ENCODE results near the gene C4orf54. TPM values are rescaled to one million over a fixed set of nuclear protein-coding genes. Genes with fewer than 3 reads are reported as not detected.

C4orf54 gene
- total RNA-seq, 1 experiment from 2014 or later = not detected

DNA sequence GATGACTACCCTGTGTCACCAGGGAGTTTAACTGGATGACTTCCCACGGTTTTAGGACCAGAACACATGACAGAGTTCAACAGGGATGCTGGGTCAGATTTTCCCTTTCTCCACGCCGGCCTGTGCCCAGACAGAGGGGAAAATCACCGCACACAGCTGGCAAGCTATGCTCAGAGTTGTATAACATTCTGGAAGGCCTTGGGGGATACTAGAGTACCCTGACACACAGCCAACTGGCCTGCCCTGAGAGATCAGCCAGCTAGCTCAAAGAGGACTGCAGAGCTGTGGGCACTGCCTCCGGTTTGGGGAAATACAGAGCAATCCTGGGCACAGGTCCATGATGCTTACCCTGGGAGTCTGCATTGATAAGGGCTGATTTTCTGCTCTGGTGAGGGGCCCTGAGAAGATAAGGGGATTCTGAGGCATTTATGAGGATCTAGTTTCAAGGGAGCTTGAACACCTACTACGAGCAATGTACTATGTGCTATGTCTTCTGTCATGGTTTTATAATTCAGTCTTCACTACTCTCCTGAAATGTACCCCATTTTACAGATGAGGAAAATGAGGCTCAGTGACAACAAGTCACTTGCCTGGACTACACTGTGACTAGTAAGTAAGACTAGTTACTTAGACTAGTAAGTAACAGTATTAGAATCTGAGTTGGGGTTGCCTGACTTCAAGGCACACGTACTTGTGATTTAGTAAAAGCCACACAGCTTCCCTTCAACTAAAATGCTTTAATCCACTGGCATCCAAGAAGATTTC is 14.7 kb downstream of the C4orf54 start:
- peaks cover 9% of the 10 kb centered on the region; the same call in 1 of the 2 replicates for H3K4me1 ChIP-seq (ENCODE audit: insufficient read depth, low read length)
- no peaks in the 10 kb centered on the region for H3K23me2 ChIP-seq (ENCODE audit: insufficient read length, low read depth, low read length, poor library complexity, severe bottlenecking)
- no peak for DNase-seq
- no peak overlapping the region for H3K9ac ChIP-seq (ENCODE audit: extremely low read depth, insufficient read length, low read length)
- H3K27ac Mint-ChIP-seq = peak overlapping the region in 1 of 3 experiments; percentile 67; a peak in 2 of 7 replicates
- WGBS (ENCODE audit: extremely low coverage, insufficient read length, low lambda C conversion rate) = no CpG with 5 or more reads among the region's 7 CpGs
- H3K36me3 Mint-ChIP-seq (ENCODE audit: insufficient read depth in 1 of 3, low read depth in 3 of 3) = no peaks in the 10 kb centered on the region
- no peaks in the 10 kb centered on the region for H3K79me2 ChIP-seq (ENCODE audit: insufficient read depth, low read length)
- H3K9me3 Mint-ChIP-seq = no peaks in the 10 kb centered on the region; a peak in 2 of 5 replicates
- peaks cover 36 to 57% of the 10 kb centered on the region in 2 experiments for H3K4me1 Mint-ChIP-seq
- no peak overlapping the region for H3K4me2 ChIP-seq (ENCODE audit: insufficient read depth, insufficient read length, low read length)
- no peak overlapping the region for H2AFZ ChIP-seq (ENCODE audit: low read length)
- H3K23ac ChIP-seq (ENCODE audit: insufficient read length, low read depth, low read length) = no peak overlapping the region
- no peak overlapping the region for H2BK20ac ChIP-seq (ENCODE audit: low read depth, low read length, poor library complexity, severe bottlenecking)
- H3K79me1 ChIP-seq (ENCODE audit: insufficient read depth, low read depth, low read length, poor library complexity, severe bottlenecking) = no peaks in the 10 kb centered on the region
- H4K5ac ChIP-seq (ENCODE audit: insufficient read length, low read depth, low read length) = no peak overlapping the region
- H4K20me1 ChIP-seq (ENCODE audit: control insufficient read depth, insufficient read depth, insufficient read length) = no peaks in the 10 kb centered on the region
- no peak overlapping the region for H3K56ac ChIP-seq (ENCODE audit: insufficient read length, low read depth, low read length)
- TF ChIP-seq, protein P1, sequence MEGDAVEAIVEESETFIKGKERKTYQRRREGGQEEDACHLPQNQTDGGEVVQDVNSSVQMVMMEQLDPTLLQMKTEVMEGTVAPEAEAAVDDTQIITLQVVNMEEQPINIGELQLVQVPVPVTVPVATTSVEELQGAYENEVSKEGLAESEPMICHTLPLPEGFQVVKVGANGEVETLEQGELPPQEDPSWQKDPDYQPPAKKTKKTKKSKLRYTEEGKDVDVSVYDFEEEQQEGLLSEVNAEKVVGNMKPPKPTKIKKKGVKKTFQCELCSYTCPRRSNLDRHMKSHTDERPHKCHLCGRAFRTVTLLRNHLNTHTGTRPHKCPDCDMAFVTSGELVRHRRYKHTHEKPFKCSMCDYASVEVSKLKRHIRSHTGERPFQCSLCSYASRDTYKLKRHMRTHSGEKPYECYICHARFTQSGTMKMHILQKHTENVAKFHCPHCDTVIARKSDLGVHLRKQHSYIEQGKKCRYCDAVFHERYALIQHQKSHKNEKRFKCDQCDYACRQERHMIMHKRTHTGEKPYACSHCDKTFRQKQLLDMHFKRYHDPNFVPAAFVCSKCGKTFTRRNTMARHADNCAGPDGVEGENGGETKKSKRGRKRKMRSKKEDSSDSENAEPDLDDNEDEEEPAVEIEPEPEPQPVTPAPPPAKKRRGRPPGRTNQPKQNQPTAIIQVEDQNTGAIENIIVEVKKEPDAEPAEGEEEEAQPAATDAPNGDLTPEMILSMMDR (conservative IDR thresholded peaks at IDR 0.05) = no peak
- no peak overlapping the region for H2BK120ac ChIP-seq (ENCODE audit: low read depth, low read length, poor library complexity, severe bottlenecking)
- no peaks in the 10 kb centered on the region for H3K9me3 ChIP-seq (ENCODE audit: control insufficient read depth, low read depth, low read length)
- H3K4me3 Mint-ChIP-seq = no peak overlapping the region
- no peak overlapping the region for H4K8ac ChIP-seq (replicated peaks; ENCODE audit: insufficient read length, low read depth, low read length)
- H2BK12ac ChIP-seq (ENCODE audit: insufficient read length, low read depth, low read length) = no peak overlapping the region
- peaks cover 3% of the 10 kb centered on the region; the same call in 1 of the 2 replicates for H3K27me3 ChIP-seq (ENCODE audit: insufficient read depth, low read length)
- no peak overlapping the region for H2BK15ac ChIP-seq (ENCODE audit: low read depth, low read length)
- H3T11ph ChIP-seq (ENCODE audit: low read length) = no peak overlapping the region
- H3K4ac ChIP-seq (ENCODE audit: low read depth, low read length) = no peak overlapping the region
- H3K27me3 Mint-ChIP-seq (ENCODE audit: low read depth) = peaks cover 56% of the 10 kb centered on the region
- 0 out of 2 replicates have a peak overlapping the region, but pooled peaks have one; percentile 0 for H3K14ac ChIP-seq (ENCODE audit: insufficient read depth, low read length)
- H2BK5ac ChIP-seq (ENCODE audit: insufficient read length, low read length) = no peak overlapping the region
- H4K91ac ChIP-seq (ENCODE audit: insufficient read length, low read depth, low read length) = no peak overlapping the region
- no peak overlapping the region for H3K18ac ChIP-seq (ENCODE audit: insufficient read length, low read depth, low read length)
- no peak overlapping the region for H2AK5ac ChIP-seq (ENCODE audit: insufficient read length, low read length)
- H3K27ac ChIP-seq (ENCODE audit: insufficient read length, low read depth, low read length) = no peak overlapping the region

Data from H9 (cell line).